ENCODE data around the gene CSNK1G2. TPM values are rescaled to one million over a fixed set of nuclear protein-coding genes. Genes with fewer than 3 reads are reported as not detected.

Gene CSNK1G2
- total RNA-seq (2014; rRNA removed; shearing (Covaris generic)) (113 and 147 TPM in 2 replicates), polyA plus RNA-seq (2016; fragmentation: Nextera tagmentation; extraction: Ambion mirVana) (39.6 and 55.9 TPM in 2 replicates)
- long read RNA-seq, partial matches to known transcripts = 0 of 3 reads
- long read RNA-seq, other reads (novel, unspliced or antisense) = 3 of 3 reads

DNA sequence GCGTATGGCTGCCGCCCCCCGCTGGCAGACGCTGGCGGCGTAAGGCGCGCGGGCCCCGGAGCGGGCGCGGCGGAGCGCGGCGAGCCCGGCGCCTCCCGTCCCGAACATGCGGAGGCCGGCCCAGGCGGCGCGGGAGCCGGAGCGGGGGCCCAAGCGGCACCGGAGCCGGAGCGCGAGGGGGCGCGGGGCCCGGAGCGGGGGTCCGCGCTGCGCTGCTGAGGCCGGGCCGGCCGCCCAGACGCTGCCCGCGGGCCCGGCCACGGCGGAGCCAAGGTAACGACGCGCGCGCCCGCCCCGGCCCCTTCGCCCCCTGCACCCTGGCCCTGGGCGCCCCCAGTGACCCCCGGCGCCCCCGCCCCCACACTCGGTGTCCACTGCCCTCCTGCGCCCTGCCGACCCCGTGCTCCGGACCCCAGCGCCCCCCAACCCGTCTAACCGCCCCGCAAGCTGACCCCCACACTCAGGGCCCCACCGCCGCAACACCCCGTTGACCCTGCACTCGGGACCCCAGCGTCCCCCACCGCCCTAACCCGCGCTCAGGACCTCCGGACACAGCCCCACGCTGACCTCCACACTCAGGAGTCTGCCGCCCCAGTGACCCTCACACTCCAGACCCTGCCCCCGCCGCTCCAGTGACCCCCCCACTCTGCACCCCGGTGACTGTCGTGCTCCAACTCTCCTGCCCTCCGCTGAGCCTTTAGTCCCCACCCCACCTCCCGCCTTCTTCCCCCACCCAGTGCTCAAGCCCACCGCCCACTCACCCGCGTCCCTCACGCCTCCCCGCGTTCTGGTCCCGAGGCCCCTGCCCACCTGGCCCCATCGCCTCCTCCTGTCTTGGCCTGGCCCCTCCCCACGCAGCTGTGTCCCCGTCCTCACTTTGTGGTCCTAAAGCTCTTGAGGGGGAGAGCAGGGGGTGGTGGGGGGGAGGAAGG is at the start of gene CSNK1G2:
Gene CSNK1G2, plus strand, starts transcription at position 27 of the 932 bp plus-strand sequence. CDS start 28,601 bp downstream, outside the sequence.
- Mint-ChIP-seq H3K9me3 (no peaks in the 10 kb centered on the region), H3K36me3 (ENCODE audit: low read depth) (peaks cover 2% of the 10 kb centered on the region; the same call in 2 of the 3 replicates), H3K4me3 (peak within 1 kb of the TSS; percentile 95), H3K4me1 (peaks cover 20% of the 10 kb centered on the region), H3K27ac (peak within 1 kb of the TSS; percentile 95), H3K27me3 (ENCODE audit: insufficient read depth, low read depth, poor library complexity) (peaks cover 20% of the 10 kb centered on the region)
- Histone ChIP-seq H4K20me1 (replicated peaks; ENCODE audit: insufficient read depth) (peaks cover 17% of the 10 kb centered on the region), H3K79me2 (replicated peaks; ENCODE audit: insufficient read depth) (peaks cover 47% of the 10 kb centered on the region), H3K4me2 (peak within 1 kb of the TSS; percentile 92), H3K27ac (ENCODE audit: low read depth) (peak within 1 kb of the TSS; percentile 88), H3K9me2 (ENCODE audit: insufficient read depth) (no peaks in the 10 kb centered on the region), H3K36me3 (ENCODE audit: insufficient read depth) (no peaks in the 10 kb centered on the region), H3K27me3 (ENCODE audit: insufficient read depth) (no peaks in the 10 kb centered on the region), H3K4me3 (peak within 1 kb of the TSS; percentile 90), H3F3A (replicated peaks; ENCODE audit: low read depth) (peaks cover 7% of the 10 kb centered on the region), H2AFZ (no peak within 1 kb of the TSS; the same call in none of the 2 replicates), H3K4me1 (ENCODE audit: insufficient read depth) (peaks cover 18% of the 10 kb centered on the region)
- ATAC-seq (no peak; the same call in 1 of the 3 replicates), DNase-seq (ENCODE audit: low spot score) (no peak)
- TF ChIP-seq POLR2AphosphoS5 (IDR thresholded peaks at IDR 0.05; ENCODE audit: low read depth) = no peak
- TF ChIP-seq REST (IDR thresholded peaks at IDR 0.05; ENCODE audit: unreplicated experiment) = no peak
- TF ChIP-seq ZNF114 (CRISPR knock-in tag; IDR thresholded peaks at IDR 0.05) = no peak
- TF ChIP-seq EZH2 (IDR thresholded peaks at IDR 0.05; ENCODE audit: low read depth, unreplicated experiment) = no peak
- no peak for TF ChIP-seq STAT1 (IDR thresholded peaks at IDR 0.05; ENCODE audit: unreplicated experiment)
- TF ChIP-seq ETS1 (IDR thresholded peaks at IDR 0.05) = no peak
- TF ChIP-seq CTCF (conservative IDR thresholded peaks at IDR 0.05; ENCODE audit: low read depth in 2 of 2) = no peak
- TF ChIP-seq CREB1 (CRISPR knock-in tag; IDR thresholded peaks at IDR 0.05; ENCODE audit: low read depth) = no peak
- TF ChIP-seq EZH2phosphoT487 (IDR thresholded peaks at IDR 0.05; ENCODE audit: unreplicated experiment) = no peak
- no peak for TF ChIP-seq NANOG (IDR thresholded peaks at IDR 0.05; ENCODE audit: borderline replicate concordance)
- TF ChIP-seq JUNB (IDR thresholded peaks at IDR 0.05; ENCODE audit: unreplicated experiment) = no peak
- TF ChIP-seq ZNF331 (CRISPR knock-in tag; IDR thresholded peaks at IDR 0.05; ENCODE audit: low read depth) = no peak
- TF ChIP-seq ZNF462 (CRISPR knock-in tag; IDR thresholded peaks at IDR 0.05) = no peak

Measured in GM23338 (cell line).